Sigmoid colon (tissue), 7 donors: Measurements from ENCODE around the gene WDR73. TPM values are rescaled to one million over a fixed set of nuclear protein-coding genes. Genes with fewer than 3 reads are reported as not detected.

Experiments used
- DNase-seq: peaks from one replicate; pipeline ENCODE4 v3.0.0-alpha.2; 2019
- H3K27ac ChIP-seq, 4 donors: fragments of 200-600 bp; sonication (generic); one replicate each; pipeline ENCODE4 v1.5.1; 2016 to 2019; ENCODE audit warnings: mild to moderate bottlenecking in 1 of 4
- H3K27me3 ChIP-seq, 3 donors: fragments of 200-600 bp; sonication (generic); one replicate each; pipeline ENCODE4 v1.5.1; 2019; ENCODE audit warnings: mild to moderate bottlenecking in 1 of 3
- H3K36me3 ChIP-seq, 4 donors: fragments of 200-600 bp; sonication (generic); one replicate each; pipeline ENCODE4 v1.5.1; 2016 to 2019
- H3K4me1 ChIP-seq, 4 donors: fragments of 200-600 bp; sonication (generic); one replicate each; pipeline ENCODE4 v1.5.1; 2017 to 2019
- H3K4me3 ChIP-seq, 4 donors: fragments of 200-600 bp; sonication (generic); one replicate each; pipeline ENCODE4 v1.5.1; 2017 to 2019; ENCODE audit warnings: mild to moderate bottlenecking in 2 of 4, moderate library complexity in 1 of 4
- H3K9me3 ChIP-seq, 4 donors: fragments of 200-600 bp in 3 of 4; sonication (generic) in 3 of 4; one replicate each; pipeline versions ENCODE4 v1.5.1 to v1.6.1; 2013 to 2019
- CTCF ChIP-seq, 4 experiments: fragments of 450-650 bp in 3 of 4; fragments of 200-600 bp in 1 of 4; IDR thresholded peaks; one replicate each; pipeline ENCODE4 v1.5.1; 2016 to 2019; ENCODE audit warnings: antibody characterized with exemption in 4 of 4, mild to moderate bottlenecking in 3 of 4, moderate library complexity in 2 of 4
- EP300 ChIP-seq, 4 donors: sonication (generic); formaldehyde crosslinking; IDR thresholded peaks; one replicate each; pipeline ENCODE4 v1.6.1; 2017; ENCODE audit warnings: antibody characterized with exemption in 4 of 4
- POLR2A ChIP-seq, 2 donors: fragments of 450-650 bp; IDR thresholded peaks; one replicate each; pipeline ENCODE4 v1.6.1; 2016; ENCODE audit warnings: antibody characterized with exemption in 2 of 2, mild to moderate bottlenecking in 2 of 2, moderate library complexity in 2 of 2
- POLR2AphosphoS5 ChIP-seq, 4 donors: sonication (generic); formaldehyde crosslinking; IDR thresholded peaks; one replicate each; pipeline ENCODE4 v1.6.1; 2017; ENCODE audit warnings: antibody characterized with exemption in 4 of 4
- WGBS, 2 donors: extraction: QIAGEN DNeasy Blood & Tissue Kit; methylation state at CpG; one replicate each; pipeline ENCODE4 v1.1.7; 2013; 5-methylcytosine and 5-hydroxymethylcytosine counted together
- intact Hi-C: fragments of 100-400 bp; cut with DNase I; formaldehyde crosslinking; loops from one replicate; pipeline ENCODE4 v1.15.1; 2023
- polyA plus RNA-seq, 3 donors: library from polyadenylated mRNA; stranded (reverse); fragments of 200-250 nt; gene quantifications; one replicate each; pipeline ENCODE4 v1.2.3, GENCODE V29; 2013
- total RNA-seq, 4 donors: library from RNA; depleted of rRNA; stranded (reverse); fragments of >200 nt; gene quantifications; one replicate each; pipeline ENCODE4 v1.1.0, GENCODE V29; 2016
- donor health status: healthy with polysubstance abuse.
- donor health status: Bipolar disorder and iron deficiency.
- donor health status: healthy.

WDR73 gene
- total and polyA plus RNA-seq, 7 donors, result 6.7 to 22.7 (median 17.1) TPM

- H3K27ac ChIP-seq, result peak within 1 kb of the TSS; percentile 74 to 84 (median 78)
- no peak for TF ChIP-seq CTCF (IDR thresholded peaks at IDR 0.05)
- TF ChIP-seq POLR2AphosphoS5 (IDR thresholded peaks at IDR 0.05), result peak in 3 of 4 donors; percentile 33 to 61 (median 56)
- TF ChIP-seq EP300 (IDR thresholded peaks at IDR 0.05), result peak in 1 of 4 donors; percentile 12
- WGBS, 2 donors, result 0% methylated on average over 68 of the region's 68 CpGs
- no peaks in the 10 kb centered on the region for H3K9me3 ChIP-seq
- intact Hi-C loops, result loop anchor here (1.0 to 2.0 kb wide), 3 partner anchors 30 to 278 kb away; partner anchors contain the start of gene WDR73
- H3K27me3 ChIP-seq, result no peaks in the 10 kb centered on the region
- peaks cover 0 to 22% (median 2%) of the 10 kb centered on the region in 4 donors for H3K36me3 ChIP-seq
- H3K4me3 ChIP-seq, result peak within 1 kb of the TSS; percentile 77 to 98 (median 91)
- H3K4me1 ChIP-seq, result peaks cover 0 to 22% (median 10%) of the 10 kb centered on the region in 4 donors
- peak; percentile 97 for DNase-seq
These were observed 53.2 kb downstream of the WDR73 start, which contains the start of gene ZSCAN2 for GRCh38 chr15:84600687-84601554. ZSCAN2 (plus strand) TSS chr15:84601009; CDS start chr15:84603928, 2,919 bp downstream.

- H3K27me3 ChIP-seq, result no peaks in the 10 kb centered on the region
- peaks cover 0 to 18% (median 2%) of the 10 kb centered on the region in 4 donors for H3K36me3 ChIP-seq
- peaks cover 0 to 22% (median 10%) of the 10 kb centered on the region in 4 donors for H3K4me1 ChIP-seq
- no peaks in the 10 kb centered on the region for H3K9me3 ChIP-seq
- intact Hi-C loops, result loop anchor here (1.0 to 2.0 kb wide), 3 partner anchors 30 to 278 kb away; partner anchors contain the start of gene WDR73
- H3K27ac ChIP-seq, result peak overlapping the region; percentile 74 to 84 (median 78)
- 0 to 1% methylated on average over 20 of the region's 20 CpGs for WGBS, 2 donors
- peak overlapping the region; percentile 77 to 98 (median 91) for H3K4me3 ChIP-seq
- DNase-seq, result peak; percentile 92
- TF ChIP-seq POLR2A (IDR thresholded peaks at IDR 0.05), result no peak
- no peak for TF ChIP-seq EP300 (IDR thresholded peaks at IDR 0.05)
- no peak for TF ChIP-seq CTCF (IDR thresholded peaks at IDR 0.05)
- TF ChIP-seq POLR2AphosphoS5 (IDR thresholded peaks at IDR 0.05), result no peak
These were observed 53.8 kb downstream of the WDR73 start for GRCh38 chr15:84600331-84600686.

GRCh38 chr15:84599906-84600305 lies 54.2 kb downstream of the WDR73 start:
- TF ChIP-seq CTCF (IDR thresholded peaks at IDR 0.05) (no peak), POLR2A (IDR thresholded peaks at IDR 0.05) (no peak), EP300 (IDR thresholded peaks at IDR 0.05) (no peak), POLR2AphosphoS5 (IDR thresholded peaks at IDR 0.05) (no peak)
- Histone ChIP-seq H3K4me3 (peak overlapping the region; percentile 77 to 98 (median 91)), H3K36me3 (peaks cover 0 to 14% (median 2%) of the 10 kb centered on the region in 4 donors), H3K27ac (peak overlapping the region in 3 of 4 donors; percentile 18 to 84 (median 80)), H3K4me1 (peaks cover 0 to 22% (median 10%) of the 10 kb centered on the region in 4 donors), H3K9me3 (no peaks in the 10 kb centered on the region), H3K27me3 (no peaks in the 10 kb centered on the region)
- 38 to 77% methylated on average over 10 of the region's 10 CpGs for WGBS, 2 donors
- peak; percentile 66 for DNase-seq
- intact Hi-C loops, result loop anchor here (1.0 to 2.0 kb wide), 3 partner anchors 31 to 279 kb away; partner anchors contain the start of gene WDR73

GRCh38 chr15:84598993-84599392 lies 55.1 kb downstream of the WDR73 start:
- no peaks in the 10 kb centered on the region for H3K9me3 ChIP-seq
- TF ChIP-seq POLR2AphosphoS5 (IDR thresholded peaks at IDR 0.05) (no peak), POLR2A (IDR thresholded peaks at IDR 0.05) (no peak), CTCF (IDR thresholded peaks at IDR 0.05) (peak in 3 of 4 experiments; percentile 39 to 58 (median 54)), EP300 (IDR thresholded peaks at IDR 0.05) (no peak)
- H3K27me3 ChIP-seq, result no peaks in the 10 kb centered on the region
- H3K27ac ChIP-seq, result no peak overlapping the region
- 56 to 70% methylated on average over 1 of the region's 1 CpG for WGBS, 2 donors
- H3K36me3 ChIP-seq, result peaks cover 0 to 5% (median under 1%) of the 10 kb centered on the region in 4 donors
- DNase-seq, result no peak
- intact Hi-C loops, result no loop called here
- H3K4me1 ChIP-seq, result peaks cover 0 to 22% (median 10%) of the 10 kb centered on the region in 4 donors
- H3K4me3 ChIP-seq, result no peak overlapping the region
